Measurements from ENCODE around the gene RASD2. TPM values are rescaled to one million over a fixed set of nuclear protein-coding genes. Genes with fewer than 3 reads are reported as not detected.

Gene RASD2
- total RNA-seq, 1 donor from 2014 or later, result 4.4 TPM

- no peak for DNase-seq (ENCODE audit: low spot score)
These were observed 18.8 kb downstream of the RASD2 start for GRCh38 chr22:35559354-35560005.

GRCh38 chr22:35560366-35560765, 19.7 kb downstream of the RASD2 start:
- no peak for DNase-seq (ENCODE audit: low spot score)

DNA sequence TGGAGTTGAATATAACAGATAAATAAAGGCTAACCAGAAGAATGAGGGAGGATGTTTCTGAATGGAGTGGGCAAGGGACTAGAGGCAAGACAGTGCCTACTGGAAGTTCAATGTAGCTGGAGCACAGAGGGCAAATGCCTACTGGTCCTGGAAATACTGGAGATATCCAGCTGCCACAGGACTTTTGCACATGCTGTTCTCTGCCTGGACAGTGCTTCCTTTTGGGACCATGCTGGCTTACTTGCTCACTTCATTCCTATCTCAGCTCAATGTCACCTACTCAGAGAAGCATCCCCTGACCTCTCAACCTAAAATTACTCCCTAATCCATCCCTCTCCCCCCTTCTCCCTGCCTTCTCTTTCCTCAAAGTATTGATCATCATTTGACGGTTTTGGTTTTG, 20.2 kb downstream of the RASD2 start:
- DNase-seq (ENCODE audit: low spot score), result no peak

DNA sequence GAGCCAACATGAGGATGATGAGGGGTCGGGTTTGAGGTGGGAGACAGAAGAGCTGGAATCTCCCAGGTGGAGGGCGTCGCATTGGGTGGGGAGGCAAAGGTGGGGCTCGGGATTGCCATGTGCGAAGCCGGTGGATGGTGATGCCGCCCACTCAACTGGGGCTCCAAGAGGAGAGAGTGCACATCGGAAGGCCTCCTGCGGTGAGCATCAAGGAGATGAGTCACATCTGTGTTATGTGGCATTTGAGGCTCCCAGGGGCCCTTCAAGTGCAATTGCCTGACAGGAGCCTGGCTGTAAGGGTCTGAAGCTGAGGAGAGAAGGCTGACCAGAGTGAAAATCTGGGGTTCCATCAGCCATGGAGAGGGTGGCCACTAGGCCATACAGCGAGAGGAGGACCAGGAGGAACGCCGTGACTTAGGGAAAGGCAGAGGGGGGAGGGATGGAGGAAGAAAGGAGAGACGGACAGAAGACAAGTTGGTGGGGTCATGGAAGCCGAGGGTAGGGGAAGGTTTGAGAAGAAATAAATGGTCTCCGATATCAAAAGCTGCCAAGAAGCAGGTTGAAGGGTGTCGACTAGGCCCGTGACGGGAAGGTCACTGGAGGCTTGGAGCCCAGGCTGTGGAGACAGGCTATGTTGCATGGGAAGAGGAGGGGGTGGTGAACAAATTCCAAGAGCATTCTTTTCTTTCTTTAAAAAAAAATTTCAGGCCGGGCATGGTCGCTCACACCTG, 21.3 kb downstream of the RASD2 start:
- no peak for DNase-seq (ENCODE audit: low spot score)

- DNase-seq (ENCODE audit: low spot score), result no peak
These were observed 22.6 kb downstream of the RASD2 start for GRCh38 chr22:35563211-35563610.

- DNase-seq (ENCODE audit: low spot score), result no peak
These were observed 24.6 kb downstream of the RASD2 start for GRCh38 chr22:35564975-35565867.

GRCh38 chr22:35567351-35568141, 26.9 kb downstream of the RASD2 start:
- no peak for DNase-seq (ENCODE audit: low spot score)

- DNase-seq (ENCODE audit: low spot score), result no peak
These were observed 28.4 kb downstream of the RASD2 start for GRCh38 chr22:35568751-35569739.

DNA sequence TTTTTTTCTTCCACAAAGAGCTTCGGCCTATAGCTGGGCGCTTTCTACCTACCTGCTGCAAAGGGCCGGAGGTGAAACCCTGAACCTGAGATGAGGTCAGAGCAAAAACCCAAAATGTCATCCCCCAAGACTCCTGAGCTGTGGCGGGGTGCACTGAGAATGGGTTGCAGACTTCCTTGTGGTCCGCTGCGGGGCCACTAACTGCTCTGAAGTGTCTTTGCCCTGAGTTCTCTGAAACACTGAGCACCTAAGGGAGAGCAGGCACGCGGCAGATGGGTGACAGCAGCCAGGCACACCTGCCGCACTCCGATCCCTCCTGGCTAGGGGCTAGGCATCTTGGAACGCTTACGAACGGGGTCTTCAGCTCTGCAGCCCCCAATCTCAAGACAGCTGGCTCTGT, 29.3 kb downstream of the RASD2 start:
- DNase-seq (ENCODE audit: low spot score), result no peak

DNA sequence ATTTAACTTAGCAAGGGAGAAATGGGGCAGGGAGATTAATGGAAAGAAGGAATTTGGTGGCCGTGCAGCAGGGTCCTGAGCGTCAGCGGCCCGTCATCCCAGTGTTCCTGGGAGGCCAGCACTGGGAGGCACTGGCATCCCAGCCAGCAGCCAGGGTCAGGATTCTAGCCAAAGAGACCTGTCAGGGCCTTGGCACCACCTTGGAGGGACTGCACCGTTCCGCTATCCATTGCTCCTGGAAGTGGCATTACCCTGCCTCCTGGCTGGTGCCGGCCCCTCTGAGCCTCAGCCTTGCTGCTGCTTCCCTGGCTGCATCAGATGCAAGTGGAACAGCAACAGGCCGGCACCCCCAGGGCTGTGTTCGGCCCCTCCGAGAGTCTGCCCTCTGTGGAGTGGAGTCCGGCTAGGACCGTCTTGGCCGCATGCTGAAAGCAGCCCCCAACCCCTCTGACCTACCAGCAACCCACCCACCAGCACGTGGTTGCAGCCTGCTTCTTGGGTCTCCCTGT, 30.1 kb downstream of the RASD2 start:
- DNase-seq (ENCODE audit: low spot score), result no peak

DNA sequence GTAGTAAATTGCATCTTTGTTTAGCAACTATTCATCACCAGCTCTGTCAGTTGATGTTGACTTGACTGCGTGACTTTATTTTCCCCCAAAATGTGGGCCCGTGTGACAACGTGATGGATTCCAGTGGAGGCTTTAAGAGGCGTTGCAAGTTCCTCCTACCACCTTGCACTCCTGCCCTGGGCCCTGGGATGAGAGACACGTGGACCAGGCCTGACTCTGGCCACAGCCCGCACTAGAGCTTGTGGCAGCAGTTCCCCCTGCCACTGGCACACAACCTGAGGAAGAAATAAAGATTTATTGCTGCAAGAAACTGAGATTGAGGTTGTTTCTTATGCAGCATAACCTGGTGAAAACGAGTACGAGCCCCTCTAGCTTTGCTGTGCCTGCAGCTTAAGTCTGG, 31.9 kb downstream of the RASD2 start:
- no peak for DNase-seq (ENCODE audit: low spot score)

DNA sequence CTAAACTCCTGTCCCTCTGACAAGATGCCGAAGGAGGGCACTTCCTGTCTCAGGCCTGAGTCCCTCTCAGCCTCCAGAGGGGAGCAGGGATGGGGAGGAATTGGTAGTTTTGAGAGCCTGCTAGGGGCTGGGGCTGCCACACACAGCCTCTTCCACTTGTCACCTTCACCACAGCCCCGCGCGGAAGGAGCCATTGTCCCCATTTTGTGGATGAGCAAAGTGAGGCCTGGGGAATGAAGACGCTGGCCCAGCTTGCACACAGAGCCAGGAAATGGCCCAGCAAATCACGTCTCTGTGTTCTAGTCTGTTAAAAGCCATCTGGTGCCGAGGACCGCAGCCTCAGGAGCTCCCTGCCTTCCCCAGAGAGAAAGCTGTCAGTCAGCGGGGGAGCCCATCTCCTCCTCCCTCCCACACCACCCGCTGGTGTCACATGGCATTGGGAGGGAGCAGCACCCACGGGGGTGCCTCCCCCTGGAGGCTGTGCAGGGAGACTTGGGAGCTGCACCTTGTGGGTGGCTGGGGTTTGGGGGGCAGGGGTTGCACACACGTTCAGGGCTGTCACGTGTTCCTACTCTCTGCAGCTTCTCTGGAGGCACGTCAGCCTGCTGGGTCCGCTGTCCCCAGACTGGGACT, 34.6 kb downstream of the RASD2 start:
- DNase-seq (ENCODE audit: low spot score), result no peak

DNA sequence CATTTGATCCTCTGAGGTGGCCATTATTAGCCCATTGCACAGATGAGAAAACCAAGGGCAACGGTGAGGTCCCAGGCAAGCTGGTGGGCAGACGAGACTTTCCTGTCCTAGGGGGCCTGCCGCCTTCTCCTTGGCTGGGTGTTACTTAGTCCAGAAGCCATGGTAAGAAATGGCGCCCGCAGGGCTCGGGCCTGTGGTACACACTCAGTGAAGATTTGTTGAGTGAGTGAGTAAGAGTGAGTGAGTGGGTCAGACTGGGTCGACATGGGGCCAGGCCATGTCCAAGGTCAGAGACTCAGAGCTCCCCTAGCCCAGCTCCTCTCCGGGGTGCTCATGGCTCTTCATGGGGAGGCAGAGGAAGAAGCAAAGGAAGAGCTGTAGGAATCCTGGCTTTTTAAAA, 36.0 kb downstream of the RASD2 start:
- DNase-seq (ENCODE audit: low spot score), result no peak

DNA sequence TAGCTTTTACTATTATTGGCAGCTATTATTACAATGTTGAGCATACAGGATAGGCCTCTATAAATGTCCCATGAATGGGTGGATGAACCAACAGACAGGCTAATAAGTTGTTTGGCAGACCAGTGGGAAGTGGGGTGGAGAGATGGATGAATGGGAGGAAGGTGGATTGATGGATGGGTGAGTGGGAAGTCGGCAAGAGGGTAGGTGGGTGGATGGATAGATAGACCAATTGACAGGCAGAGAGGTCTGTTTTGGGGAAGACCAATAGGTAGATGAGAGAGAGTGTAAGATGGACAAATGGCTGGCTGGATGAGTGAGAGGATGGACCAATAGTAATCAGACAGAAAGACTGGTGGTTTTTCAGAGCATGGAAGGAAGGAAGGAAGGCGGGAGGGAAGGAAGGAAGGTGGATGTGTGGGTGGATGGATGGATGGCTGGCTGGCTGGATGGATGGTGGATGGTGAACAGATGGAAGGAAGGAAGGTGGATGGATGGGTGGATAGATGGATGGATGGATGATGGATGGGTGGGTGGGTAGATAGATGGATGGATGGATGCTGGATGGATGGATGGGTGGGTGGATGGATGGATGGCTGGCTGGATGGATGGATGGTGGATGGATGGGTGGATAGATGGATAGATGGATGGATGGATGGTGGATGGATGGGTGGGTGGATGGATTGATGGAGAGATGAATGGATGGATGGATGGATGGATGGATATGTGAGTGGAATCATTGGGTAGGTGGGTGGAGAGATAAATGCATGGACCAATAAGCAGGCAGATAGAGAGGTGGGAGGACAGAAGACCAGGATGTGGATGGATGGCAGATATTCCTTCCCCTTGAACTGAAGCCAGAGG, 37.4 kb downstream of the RASD2 start:
- DNase-seq (ENCODE audit: low spot score), result no peak

DNA sequence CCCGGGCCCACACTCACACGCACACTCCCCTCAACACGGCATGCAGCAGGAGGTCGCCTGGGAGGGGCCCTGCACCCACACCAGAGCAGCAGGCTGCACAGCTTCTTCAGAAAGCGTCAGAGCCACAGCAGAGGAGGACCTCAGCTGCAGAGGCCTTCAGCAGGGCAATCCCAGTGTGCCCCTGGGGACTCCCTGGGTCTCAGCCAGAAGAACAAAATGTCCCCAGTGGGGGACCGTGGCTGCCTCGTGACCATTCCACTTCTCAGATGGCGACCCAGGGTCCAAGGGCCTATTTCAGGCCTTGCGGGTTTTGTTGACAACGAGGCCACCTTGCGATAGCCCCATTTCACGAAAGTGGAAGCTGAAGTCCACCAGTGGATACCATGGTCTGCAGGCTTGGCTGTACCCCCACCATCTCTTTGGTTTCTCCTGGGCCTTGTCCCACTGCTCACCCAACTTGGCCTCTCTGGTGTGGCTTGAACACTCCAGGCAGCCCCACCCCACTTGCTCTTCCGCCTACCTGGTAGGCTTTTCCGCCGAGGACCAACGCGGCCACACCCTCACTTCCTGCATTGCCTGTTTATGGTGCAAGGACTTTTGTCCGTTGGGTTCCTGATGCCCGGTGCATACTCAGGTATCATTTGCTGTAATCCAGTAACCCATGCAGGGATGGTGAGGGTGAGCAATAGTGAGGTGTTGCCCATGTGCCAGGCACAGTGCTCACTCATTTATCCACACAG, 38.4 kb downstream of the RASD2 start:
- no peak for DNase-seq (ENCODE audit: low spot score)

- DNase-seq (ENCODE audit: low spot score), result no peak
These were observed 39.9 kb downstream of the RASD2 start for GRCh38 chr22:35580351-35581022.

GRCh38 chr22:35581023-35581413, 40.4 kb downstream of the RASD2 start:
- DNase-seq (ENCODE audit: low spot score), result no peak

All from mucosa of gallbladder (tissue), 1 donor.